Body of pancreas (tissue), 4 donors: ENCODE results near the gene RSKR.

Experiments
- CTCF ChIP-seq, 7 experiments: fragments of 450-650 bp in 4 of 7; fragments of 200-600 bp in 3 of 7; sonication (generic) in 3 of 7; IDR thresholded peaks; one replicate each; pipeline ENCODE4 v1.5.1; 2016 to 2019; ENCODE audit warnings: antibody characterized with exemption in 7 of 7
- POLR2A ChIP-seq, 3 donors: fragments of 450-650 bp; IDR thresholded peaks; one replicate each; pipeline ENCODE4 v1.6.1; 2016; ENCODE audit warnings: antibody characterized with exemption in 3 of 3, mild to moderate bottlenecking in 2 of 3

- TF ChIP-seq CTCF (IDR thresholded peaks at IDR 0.05) = no peak
- no peak for TF ChIP-seq POLR2A (IDR thresholded peaks at IDR 0.05)
These were observed 4.5 kb upstream of the RSKR start for GRCh38 chr17:28618464-28618863.
